KBM-7 (cell line): ENCODE results near the gene GFM2.
"Not testable (repeated sequence)": the region's sequence is repeated elsewhere in the genome, so short reads cannot be mapped to it uniquely, and the experiment has no call there.

Experiments
- DNase-seq: peaks from one replicate; pipeline ENCODE4 v3.0.0-alpha.2; 2015
- in situ Hi-C: fragments of 300-500 bp; cut with MboI; formaldehyde crosslinking; loops from 2 replicates; pipeline ENCODE4 v1.14.3; 2020; ENCODE audit warnings: low sequenced_read_pairs, low pct_unique_long_range_greater_than_20kb, mixed read lengths

The GFM2 gene

DNA sequence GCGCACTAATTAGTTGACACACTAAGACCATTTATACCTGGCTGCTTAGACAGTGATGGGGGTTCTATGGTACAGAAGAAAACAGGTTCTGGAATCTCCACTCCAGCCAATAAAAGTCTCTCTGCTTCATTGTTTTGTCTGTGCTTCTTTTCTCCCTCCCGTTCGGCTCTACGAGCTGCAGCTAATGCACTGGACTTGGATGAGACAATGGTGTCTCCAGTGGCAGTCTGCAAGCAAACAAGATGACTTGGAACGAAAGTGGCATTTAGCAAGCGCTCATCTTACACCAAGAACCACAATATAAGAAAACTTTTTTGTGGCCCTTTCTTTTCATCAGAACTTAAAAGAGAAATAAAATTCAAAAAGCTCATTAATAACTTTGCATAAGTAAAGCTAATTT, 30.2 kb downstream of the GFM2 start:
- in situ Hi-C loops, result no loop called here

GRCh38 chr5:74725331-74725730, 41.6 kb downstream of the GFM2 start:
- DNase-seq, result no peak

More for the DNA sequence above, 30.2 kb downstream of the GFM2 start:
- DNase-seq, result no peak

DNA sequence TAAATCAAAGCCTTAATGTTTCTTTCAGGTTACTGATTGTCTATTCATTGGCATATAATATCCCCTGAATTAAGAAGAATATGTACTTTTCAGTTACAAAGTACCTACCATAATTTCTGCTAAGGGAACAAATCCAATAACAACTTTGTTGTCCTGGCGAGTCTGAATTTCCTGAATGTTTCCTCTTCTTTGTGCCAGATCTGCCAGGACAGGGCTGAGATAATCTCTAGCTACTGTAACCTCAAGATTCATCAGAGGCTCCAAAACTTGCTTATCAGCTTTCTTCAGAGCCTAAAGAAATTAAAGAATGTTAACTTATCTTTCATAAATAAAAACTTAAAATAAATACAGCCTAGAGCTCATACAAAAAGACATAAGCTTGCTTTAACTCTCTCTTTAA, 44.6 kb downstream of the GFM2 start:
- DNase-seq, result no peak
- in situ Hi-C loops, result no loop called here

More at GRCh38 chr5:74725331-74725730, 41.6 kb downstream of the GFM2 start:
- in situ Hi-C loops, result no loop called here

DNA sequence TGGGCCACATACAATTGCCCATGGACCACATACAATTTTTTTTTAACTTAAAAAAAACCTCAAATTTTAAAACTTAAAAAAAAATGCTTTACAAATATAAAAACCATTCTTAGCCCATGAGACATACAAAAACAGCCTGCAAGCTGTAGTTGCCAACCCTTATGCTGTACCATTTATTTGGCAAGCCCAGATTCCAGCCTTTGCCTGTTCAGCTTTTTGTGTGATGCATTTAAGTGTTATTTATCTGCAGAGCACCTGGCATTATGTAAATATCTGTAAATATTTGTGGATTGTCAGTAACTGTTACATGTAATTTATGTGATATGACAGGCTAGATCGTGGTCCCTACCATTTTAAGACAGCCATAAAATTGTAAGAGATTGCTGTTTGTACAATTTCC, 49.3 kb downstream of the GFM2 start:
- DNase-seq, result no peak

DNA sequence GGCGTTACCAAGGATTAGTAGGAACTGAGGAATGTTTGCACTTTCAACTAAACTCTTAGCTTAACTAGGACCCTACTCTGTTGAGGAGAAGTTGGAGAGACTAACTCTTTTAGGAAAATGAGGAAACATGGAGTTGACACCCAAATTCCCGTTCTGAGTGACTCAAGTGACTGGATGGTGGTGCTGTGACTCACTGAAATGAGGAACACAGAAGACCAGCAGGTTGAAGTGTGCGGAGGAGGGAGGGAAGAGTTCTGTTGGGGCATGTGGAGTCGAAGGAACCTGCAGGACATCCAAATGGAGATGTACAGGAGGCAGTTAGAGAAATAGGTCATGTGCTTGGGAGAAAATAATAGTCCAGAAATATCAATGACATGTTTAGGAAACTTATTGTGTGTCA, 73.7 kb downstream of the GFM2 start:
- DNase-seq, result no peak
- in situ Hi-C loops, result no loop called here

More for the DNA sequence above, 49.3 kb downstream of the GFM2 start:
- in situ Hi-C loops, result no loop called here

DNA sequence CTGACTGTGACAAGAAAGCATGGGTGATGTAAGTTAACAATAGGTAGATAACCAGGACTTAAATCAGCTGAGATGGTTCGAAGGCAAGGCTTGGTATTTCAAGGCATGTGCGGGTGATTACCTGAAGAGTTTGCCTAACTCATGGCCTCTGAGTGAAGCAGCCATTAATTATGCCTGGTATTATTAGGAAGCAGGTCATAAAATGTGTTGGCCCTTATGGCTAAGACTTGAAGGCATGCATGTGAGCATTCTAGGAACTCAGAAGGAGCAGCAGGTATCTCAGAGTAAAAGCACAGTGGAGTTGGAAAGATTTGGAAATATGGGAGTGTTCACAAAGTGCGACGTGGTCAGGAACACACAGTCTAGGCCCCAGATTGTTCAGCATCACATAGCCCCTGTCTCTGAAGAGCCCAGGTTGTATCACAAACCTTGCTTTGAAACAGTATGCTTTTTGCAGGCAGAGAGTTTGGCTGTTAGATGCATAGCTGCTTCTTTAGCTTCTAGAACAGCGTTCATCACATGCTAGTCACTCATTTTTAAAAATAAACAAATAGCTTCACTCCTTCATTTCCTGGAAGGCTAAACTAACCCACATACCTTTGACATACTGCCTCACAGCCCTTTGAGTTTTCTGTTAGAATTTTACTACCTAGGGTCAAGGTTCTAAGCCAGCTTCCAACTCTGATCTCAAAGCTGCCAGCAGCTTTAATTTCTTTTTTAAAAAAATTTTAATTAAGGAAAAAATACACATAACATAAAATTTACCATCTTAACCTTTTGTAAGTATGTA, 79.8 kb downstream of the GFM2 start:
- in situ Hi-C loops, result no loop called here
- DNase-seq, result no peak

GRCh38 chr5:74685979-74686631, 80.8 kb downstream of the GFM2 start:
- in situ Hi-C loops, result no loop called here
- DNase-seq, result peak; percentile 92

- peak; percentile 76 for DNase-seq
- in situ Hi-C loops, result no loop called here
Observed at GRCh38 chr5:74684900-74685851, 81.7 kb downstream of the GFM2 start, which contains the start of gene HEXB. Gene HEXB, plus strand, starts transcription at chr5:74685233. Its CDS starts 28 bp downstream, at chr5:74685261.

GRCh38 chr5:74679966-74680365, 87.0 kb downstream of the GFM2 start:
- in situ Hi-C loops, result no loop called here

DNA sequence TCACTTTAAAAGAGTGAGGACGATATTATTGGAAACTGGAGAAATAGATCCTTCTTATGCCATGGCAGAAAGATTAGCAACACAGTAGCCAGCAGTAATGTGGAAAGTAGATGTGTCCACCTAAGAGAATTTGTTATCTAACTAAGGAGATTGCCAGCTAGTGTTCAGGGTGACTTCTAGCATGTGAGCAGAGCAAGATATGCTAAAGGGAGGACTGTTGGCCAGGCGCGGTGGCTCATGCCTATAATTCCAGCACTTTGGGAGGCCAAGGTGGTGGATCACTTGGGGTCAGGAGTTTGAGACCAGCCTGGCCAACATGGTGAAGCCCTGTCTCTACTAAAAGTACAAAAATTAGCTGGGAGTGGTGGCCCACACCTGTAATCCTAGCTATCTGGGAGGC, 87.6 kb downstream of the GFM2 start:
- in situ Hi-C loops, DNase-seq: not testable (repeated sequence)

More at GRCh38 chr5:74679966-74680365, 87.0 kb downstream of the GFM2 start:
- no peak for DNase-seq

GRCh38 chr5:74678123-74678522, 88.8 kb downstream of the GFM2 start:
- in situ Hi-C loops, result not testable (repeated sequence)

DNA sequence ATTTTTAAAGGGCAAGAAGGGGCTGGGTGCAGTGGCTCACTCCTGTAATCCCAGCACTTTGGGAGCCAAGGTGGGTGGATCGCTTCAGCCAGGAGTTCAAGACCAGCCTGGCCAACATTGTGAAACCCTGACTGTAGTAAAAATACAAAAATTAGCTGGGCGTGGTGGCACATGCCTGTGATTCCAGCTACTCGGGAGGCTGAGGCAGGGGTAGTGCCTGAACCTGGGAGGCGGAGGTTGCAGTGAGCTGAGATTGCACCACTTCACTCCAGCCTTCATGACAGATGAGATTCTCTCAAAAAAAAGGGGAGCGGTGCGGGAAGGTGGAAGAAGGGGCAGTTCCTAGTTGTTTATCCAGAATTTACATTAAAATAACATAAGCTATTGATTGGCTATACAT, 90.5 kb downstream of the GFM2 start:
- in situ Hi-C loops, DNase-seq: not testable (repeated sequence)

More at GRCh38 chr5:74678123-74678522, 88.8 kb downstream of the GFM2 start:
- DNase-seq, result not testable (repeated sequence)

- in situ Hi-C loops, result loop anchor here (25.0 kb wide), 1 partner anchor 239 kb away; no protein-coding TSS in a partner anchor
- peak; percentile 51 for DNase-seq
Observed at GRCh38 chr5:74673011-74673790, 93.7 kb downstream of the GFM2 start.

DNA sequence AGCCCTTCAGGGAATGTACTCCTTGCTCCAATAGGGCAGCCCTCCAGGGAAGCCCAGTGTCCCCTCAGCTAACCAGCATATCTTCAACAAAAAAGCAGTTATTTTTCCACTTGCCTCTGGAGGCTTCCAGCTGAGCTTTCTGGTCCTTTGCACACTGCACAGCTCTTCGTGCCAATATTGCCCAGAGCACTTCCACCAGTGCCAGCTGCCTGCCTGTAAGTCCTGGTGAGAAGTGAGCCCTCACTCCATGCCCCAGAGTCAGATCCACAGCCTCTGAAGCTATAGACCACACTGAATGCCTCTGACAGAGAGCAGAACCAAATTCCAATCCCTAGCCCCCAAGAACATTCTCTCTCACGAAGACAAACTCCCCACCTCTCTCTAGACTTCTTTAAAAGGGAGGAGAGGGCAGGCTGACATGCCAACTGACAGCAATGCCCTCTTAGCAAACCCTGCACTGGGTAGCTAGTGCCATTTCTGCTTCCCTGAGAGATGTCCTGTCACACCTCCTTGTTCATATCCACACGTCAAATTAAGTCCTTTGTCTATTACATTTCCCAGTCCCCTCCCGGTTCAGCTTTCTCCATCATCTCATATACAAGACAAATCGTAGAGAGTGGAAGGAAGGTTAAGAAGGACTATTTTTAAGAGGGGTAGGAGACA, 94.6 kb downstream of the GFM2 start:
- no peak for DNase-seq
- in situ Hi-C loops, result loop anchor here (25.0 kb wide), 1 partner anchor 240 kb away; no protein-coding TSS in a partner anchor
